Ishikawa (cell line): ENCODE measurements around the gene DACH1.

Source experiments
- CEBPB ChIP-seq: IDR thresholded peaks from 2 replicates; pipeline ENCODE4 v1.6.1; 2012
- CREB1 ChIP-seq: IDR thresholded peaks from 2 replicates; pipeline ENCODE4 v1.6.1; 2012; ENCODE audit warnings: low read depth
- EP300 ChIP-seq: IDR thresholded peaks from 2 replicates; pipeline ENCODE4 v1.6.1; 2012; ENCODE audit warnings: borderline replicate concordance
- MAX ChIP-seq: IDR thresholded peaks from 2 replicates; pipeline ENCODE4 v1.6.1; 2012
- NFIC ChIP-seq: IDR thresholded peaks from 2 replicates; pipeline ENCODE4 v1.6.1; 2012
- REST ChIP-seq: IDR thresholded peaks from 2 replicates; pipeline ENCODE4 v1.6.1; 2012; ENCODE audit warnings: low read depth, mild to moderate bottlenecking
- TAF1 ChIP-seq: IDR thresholded peaks from 2 replicates; pipeline ENCODE4 v1.6.1; 2012; ENCODE audit warnings: low read depth, mild to moderate bottlenecking
- TEAD4 ChIP-seq: IDR thresholded peaks from 2 replicates; pipeline ENCODE4 v1.6.1; 2012

GRCh38 chr13:71874458-71874857, 7.5 kb upstream of the DACH1 start:
- TF ChIP-seq MAX (no peak), NFIC (no peak), CEBPB (no peak), CREB1 (no peak), EP300 (peak; percentile 73), TAF1 (no peak), TEAD4 (peak; percentile 15; the same call in 1 of the 2 replicates), REST (no peak)
